ENCODE measurements around the gene PEF1. TPM values are rescaled to one million over a fixed set of nuclear protein-coding genes. Genes with fewer than 3 reads are reported as not detected.
A peak's percentile ranks its signal among the peaks of the same experiment; 100 is the strongest.
"Not testable (repeated sequence)": the region's sequence is repeated elsewhere in the genome, so short reads cannot be mapped to it uniquely, and the experiment has no call there.

Gene PEF1
- total and polyA plus RNA-seq, 9 donors, result 31.7 to 65.2 (median 58.2) TPM

DNA sequence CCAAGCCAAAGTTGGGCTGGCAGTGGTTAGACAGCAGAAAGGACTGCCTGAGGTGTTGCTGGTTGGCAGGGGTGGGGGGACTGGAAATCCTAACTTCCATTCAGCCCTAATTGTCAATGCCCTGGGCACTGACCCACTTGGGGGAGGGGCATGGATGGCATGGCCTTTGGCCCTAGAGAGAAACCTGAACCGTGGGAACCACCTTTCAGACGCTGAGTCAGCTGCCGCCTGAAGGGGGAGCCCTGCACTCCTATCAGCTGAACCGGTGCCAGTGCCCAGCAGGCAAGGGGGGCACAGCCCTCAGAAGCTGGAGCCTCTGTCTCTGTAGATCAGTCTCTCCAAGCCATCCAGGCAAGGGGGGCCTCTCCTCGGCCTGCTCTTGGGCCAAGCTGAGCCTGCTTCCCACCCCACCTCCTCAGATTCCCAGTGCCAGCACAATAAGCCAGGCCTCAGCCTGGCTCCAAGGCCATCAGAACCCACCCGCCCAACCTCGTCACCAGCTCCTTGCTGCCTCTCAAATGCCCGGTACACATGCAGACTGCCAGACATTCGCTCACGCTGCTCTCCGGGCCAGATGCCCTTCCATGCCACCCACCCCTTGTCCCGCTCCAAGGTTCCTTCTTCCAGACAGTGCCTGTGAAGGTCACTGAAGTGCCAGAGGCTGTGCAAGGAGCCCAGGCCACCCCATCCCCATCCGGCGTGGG lies 56.8 kb downstream of the PEF1 start:
- no peaks in the 10 kb centered on the region for H3K36me3 ChIP-seq
- no peaks in the 10 kb centered on the region for H3K27me3 ChIP-seq
- peak; percentile 53 to 74 (median 66) for DNase-seq
- H3K27ac ChIP-seq, result peak overlapping the region; percentile 62 to 66
- intact Hi-C loops (cut with DNase I), result loop anchor here in 1 of 4 donors (10.0 kb wide), 1 partner anchor 57 kb away; the partner anchor contains the start of gene PEF1
- peaks cover 35% of the 10 kb centered on the region for H3K4me1 ChIP-seq (ENCODE audit: insufficient read depth)
- 56 to 65% (median 60%) methylated on average over 14 of the region's 14 CpGs for WGBS, 3 donors
- no peak overlapping the region for H3K4me3 ChIP-seq
- H3K9me3 ChIP-seq, result no peaks in the 10 kb centered on the region
- TF ChIP-seq, protein P1, sequence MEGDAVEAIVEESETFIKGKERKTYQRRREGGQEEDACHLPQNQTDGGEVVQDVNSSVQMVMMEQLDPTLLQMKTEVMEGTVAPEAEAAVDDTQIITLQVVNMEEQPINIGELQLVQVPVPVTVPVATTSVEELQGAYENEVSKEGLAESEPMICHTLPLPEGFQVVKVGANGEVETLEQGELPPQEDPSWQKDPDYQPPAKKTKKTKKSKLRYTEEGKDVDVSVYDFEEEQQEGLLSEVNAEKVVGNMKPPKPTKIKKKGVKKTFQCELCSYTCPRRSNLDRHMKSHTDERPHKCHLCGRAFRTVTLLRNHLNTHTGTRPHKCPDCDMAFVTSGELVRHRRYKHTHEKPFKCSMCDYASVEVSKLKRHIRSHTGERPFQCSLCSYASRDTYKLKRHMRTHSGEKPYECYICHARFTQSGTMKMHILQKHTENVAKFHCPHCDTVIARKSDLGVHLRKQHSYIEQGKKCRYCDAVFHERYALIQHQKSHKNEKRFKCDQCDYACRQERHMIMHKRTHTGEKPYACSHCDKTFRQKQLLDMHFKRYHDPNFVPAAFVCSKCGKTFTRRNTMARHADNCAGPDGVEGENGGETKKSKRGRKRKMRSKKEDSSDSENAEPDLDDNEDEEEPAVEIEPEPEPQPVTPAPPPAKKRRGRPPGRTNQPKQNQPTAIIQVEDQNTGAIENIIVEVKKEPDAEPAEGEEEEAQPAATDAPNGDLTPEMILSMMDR (IDR thresholded peaks at IDR 0.05), result peak in 2 of 3 donors; percentile 28 to 41
- no peak for TF ChIP-seq POLR2A (IDR thresholded peaks at IDR 0.05)
- no peak for TF ChIP-seq EP300 (IDR thresholded peaks at IDR 0.05)

DNA sequence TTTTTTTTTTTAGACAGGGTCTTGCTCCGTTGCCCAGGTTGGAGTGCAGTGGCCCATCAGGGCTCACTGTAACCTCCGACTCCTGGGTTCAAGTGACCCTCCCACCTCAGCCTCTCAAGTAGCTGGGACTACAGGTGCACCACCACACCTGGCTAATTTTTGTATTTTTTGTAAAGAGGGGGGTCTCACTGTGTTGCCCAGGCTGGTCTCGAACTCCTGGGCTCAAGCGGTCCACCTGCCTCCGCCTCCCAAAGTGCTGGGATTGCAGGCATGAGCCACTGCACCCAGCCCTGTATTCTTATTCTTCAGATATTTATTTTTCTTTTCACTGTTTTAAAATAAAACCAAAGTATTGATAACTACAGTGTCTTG lies 57.4 kb downstream of the PEF1 start:
- not testable (repeated sequence) for DNase-seq, H3K4me3 ChIP-seq, H3K36me3 ChIP-seq, H3K9me3 ChIP-seq, H3K27me3 ChIP-seq
- Histone ChIP-seq H3K4me1 (ENCODE audit: insufficient read depth) (peaks cover 36% of the 10 kb centered on the region), H3K27ac (peak overlapping the region in 1 of 2 donors; percentile 62)
- intact Hi-C loops (cut with DNase I), result loop anchor here in 1 of 4 donors (10.0 kb wide), 1 partner anchor 57 kb away; the partner anchor contains the start of gene PEF1
- 93 to 96% (median 95%) methylated on average over 5 of the region's 5 CpGs for WGBS, 3 donors

GRCh38 chr1:31586376-31587327 lies 58.0 kb downstream of the PEF1 start:
- H3K27ac ChIP-seq, result peak overlapping the region in 1 of 2 donors; percentile 85
- no peaks in the 10 kb centered on the region for H3K36me3 ChIP-seq
- no peaks in the 10 kb centered on the region for H3K9me3 ChIP-seq
- WGBS, 3 donors, result 71 to 88% (median 83%) methylated on average over 43 to 47 of the region's 47 CpGs
- no peaks in the 10 kb centered on the region for H3K27me3 ChIP-seq
- DNase-seq, result no peak
- intact Hi-C loops (cut with DNase I), result loop anchor here in 1 of 4 donors (10.0 kb wide), 1 partner anchor 58 kb away; the partner anchor contains the start of gene PEF1
- TF ChIP-seq POLR2A (IDR thresholded peaks at IDR 0.05) (no peak), EP300 (IDR thresholded peaks at IDR 0.05) (no peak)
- TF ChIP-seq, protein P1 (IDR thresholded peaks at IDR 0.05), result no peak
- peaks cover 36% of the 10 kb centered on the region for H3K4me1 ChIP-seq (ENCODE audit: insufficient read depth)
- H3K4me3 ChIP-seq, result no peak overlapping the region

DNA sequence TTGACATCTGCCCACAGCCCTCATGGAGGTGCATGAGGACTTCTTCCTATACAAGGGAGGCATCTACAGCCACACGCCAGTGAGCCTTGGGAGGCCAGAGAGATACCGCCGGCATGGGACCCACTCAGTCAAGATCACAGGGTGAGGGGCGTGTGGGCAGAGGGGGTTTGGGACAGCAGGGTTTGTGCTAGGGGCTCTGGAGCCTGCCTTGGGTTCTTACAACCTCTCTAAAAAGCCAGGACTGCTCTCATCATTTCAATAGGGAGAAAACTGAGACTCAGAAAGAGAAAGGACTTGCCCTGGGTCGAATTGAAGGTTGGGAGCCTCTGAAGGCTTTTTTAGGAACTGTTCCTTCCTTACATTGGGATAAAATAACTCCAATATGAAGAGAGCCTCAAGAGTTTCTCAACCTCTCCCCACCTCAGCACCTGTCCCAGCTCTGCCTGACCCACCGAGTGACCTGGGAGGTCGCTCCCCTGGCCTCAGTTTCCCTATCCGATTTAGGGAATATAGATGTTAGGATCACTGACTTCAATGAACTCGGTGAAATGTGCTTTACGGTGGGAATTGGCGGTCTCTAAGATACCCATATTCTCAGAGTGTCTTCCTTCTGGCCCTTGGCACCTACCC lies 58.8 kb downstream of the PEF1 start:
- H3K27ac ChIP-seq, result peak overlapping the region in 1 of 2 donors; percentile 85
- no peak overlapping the region for H3K4me3 ChIP-seq
- DNase-seq, result no peak
- H3K9me3 ChIP-seq, result no peaks in the 10 kb centered on the region
- no peaks in the 10 kb centered on the region for H3K27me3 ChIP-seq
- TF ChIP-seq, protein P1 (IDR thresholded peaks at IDR 0.05), result no peak
- TF ChIP-seq EP300 (IDR thresholded peaks at IDR 0.05), result no peak
- no peaks in the 10 kb centered on the region for H3K36me3 ChIP-seq
- intact Hi-C loops (cut with DNase I), result loop anchor here in 1 of 4 donors (10.0 kb wide), 1 partner anchor 59 kb away; the partner anchor contains the start of gene PEF1
- H3K4me1 ChIP-seq (ENCODE audit: insufficient read depth), result peaks cover 37% of the 10 kb centered on the region
- WGBS, 3 donors, result 86 to 89% (median 87%) methylated on average over 11 of the region's 11 CpGs

Data from ovary (tissue), 9 donors.